HEK293T (cell line): Measurements from ENCODE around the gene FHIT.
"Not testable (repeated sequence)": the region's sequence is repeated elsewhere in the genome, so short reads cannot be mapped to it uniquely, and the experiment has no call there.

Experiments
- CTCF ChIA-PET: fragments of 350-600 bp; formaldehyde crosslinking; extraction: SDS; loops from one replicate; lab custom pipeline; 2021; ENCODE audit warnings: antibody characterized with exemption, inconsistent platforms; lab: Yijun Ruan, JAX
- POLR2A ChIA-PET: fragments of 350-600 bp; formaldehyde crosslinking; extraction: SDS; loops from one replicate; lab custom pipeline; 2020; ENCODE audit warnings: antibody characterized with exemption, inconsistent platforms; lab: Yijun Ruan, JAX
- DNase-seq: peaks from one replicate; pipeline ENCODE4 v3.0.0; 2012; ENCODE audit warnings: mixed read lengths; ENCODE audit errors: extremely low spot score
- ARNT ChIP-seq: fragments of 450-650 bp; IDR thresholded peaks from 2 replicates; pipeline ENCODE4 v1.6.1; 2017; ENCODE audit warnings: mild to moderate bottlenecking
- BHLHE40 ChIP-seq: fragments of 450-650 bp; IDR thresholded peaks from 2 replicates; pipeline ENCODE4 v1.6.1; 2016; ENCODE audit warnings: mild to moderate bottlenecking, moderate library complexity, borderline replicate concordance
- CTBP1 ChIP-seq: fragments of 450-650 bp; IDR thresholded peaks from 2 replicates; pipeline ENCODE4 v1.6.1; 2016; ENCODE audit warnings: borderline replicate concordance
- ELF4 ChIP-seq: fragments of 450-650 bp; IDR thresholded peaks from 2 replicates; pipeline ENCODE4 v1.6.1; 2017; ENCODE audit warnings: antibody characterized with exemption
- FOXA1 ChIP-seq: fragments of 450-650 bp; IDR thresholded peaks from 2 replicates; pipeline ENCODE4 v1.6.1; 2016; ENCODE audit warnings: mild to moderate bottlenecking
- FOXK2 ChIP-seq: fragments of 450-650 bp; IDR thresholded peaks from 2 replicates; pipeline ENCODE4 v1.6.1; 2016; ENCODE audit warnings: mild to moderate bottlenecking
- FOXM1 ChIP-seq: fragments of 450-650 bp; IDR thresholded peaks from 2 replicates; pipeline ENCODE4 v1.6.1; 2017; ENCODE audit warnings: mild to moderate bottlenecking, borderline replicate concordance
- HDGF ChIP-seq: fragments of 450-650 bp; IDR thresholded peaks from 2 replicates; pipeline ENCODE4 v1.6.1; 2017; ENCODE audit warnings: antibody characterized with exemption, borderline replicate concordance
- L3MBTL2 ChIP-seq: fragments of 450-650 bp; conservative IDR thresholded peaks from 2 replicates; pipeline ENCODE4 v1.6.1; 2016; ENCODE audit warnings: mild to moderate bottlenecking
- LEF1 ChIP-seq: fragments of 450-650 bp; IDR thresholded peaks from 2 replicates; pipeline ENCODE4 v1.6.1; 2017; ENCODE audit warnings: mild to moderate bottlenecking, borderline replicate concordance
- NFRKB ChIP-seq: fragments of 450-650 bp; IDR thresholded peaks from 2 replicates; pipeline ENCODE4 v1.6.1; 2016; ENCODE audit warnings: mild to moderate bottlenecking, moderate library complexity
- SP1 ChIP-seq: fragments of 450-650 bp; IDR thresholded peaks from 2 replicates; pipeline ENCODE4 v1.6.1; 2017
- SUZ12 ChIP-seq: fragments of 450-650 bp; IDR thresholded peaks from 2 replicates; pipeline ENCODE4 v1.6.1; 2016; ENCODE audit warnings: mild to moderate bottlenecking
- TARDBP ChIP-seq: fragments of 450-650 bp; IDR thresholded peaks from 2 replicates; pipeline ENCODE4 v1.6.1; 2016
- ZNF384 ChIP-seq: fragments of 450-650 bp; IDR thresholded peaks from 2 replicates; pipeline ENCODE4 v1.6.1; 2016
- TF ChIP-seq, protein P1 (sequence below): fragments of 450-650 bp; IDR thresholded peaks from 2 replicates; pipeline ENCODE4 v1.6.1; 2016

The FHIT gene

DNA sequence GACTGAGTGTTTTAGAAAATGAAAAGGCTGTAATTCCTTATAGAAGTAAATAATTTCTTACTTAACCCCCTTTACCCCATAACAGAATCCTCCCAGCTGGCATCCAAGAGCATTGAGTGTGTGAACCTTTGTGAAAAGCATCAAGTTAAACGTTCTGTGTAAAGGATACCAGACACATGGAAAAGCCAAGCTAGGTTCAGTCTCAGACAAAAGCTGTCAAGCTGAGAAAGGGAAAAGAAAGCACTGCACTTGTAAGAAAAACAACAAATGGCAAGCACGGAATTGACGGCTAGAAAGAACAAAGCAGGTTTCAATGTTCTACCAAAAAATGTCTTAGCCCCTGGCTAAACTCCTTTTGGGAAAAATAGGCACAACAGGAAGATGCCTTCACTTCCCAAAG is 176.5 kb downstream of the FHIT start:
- CTCF ChIA-PET = no interaction called here
- TF ChIP-seq FOXA1 (no peak), FOXK2 (no peak), SUZ12 (no peak), HDGF (no peak), CTBP1 (no peak), L3MBTL2 (no peak), ELF4 (no peak), NFRKB (no peak), TARDBP (no peak), BHLHE40 (no peak), ARNT (no peak), ZNF384 (no peak), FOXM1 (no peak), SP1 (no peak), LEF1 (no peak)
- TF ChIP-seq, protein P1, sequence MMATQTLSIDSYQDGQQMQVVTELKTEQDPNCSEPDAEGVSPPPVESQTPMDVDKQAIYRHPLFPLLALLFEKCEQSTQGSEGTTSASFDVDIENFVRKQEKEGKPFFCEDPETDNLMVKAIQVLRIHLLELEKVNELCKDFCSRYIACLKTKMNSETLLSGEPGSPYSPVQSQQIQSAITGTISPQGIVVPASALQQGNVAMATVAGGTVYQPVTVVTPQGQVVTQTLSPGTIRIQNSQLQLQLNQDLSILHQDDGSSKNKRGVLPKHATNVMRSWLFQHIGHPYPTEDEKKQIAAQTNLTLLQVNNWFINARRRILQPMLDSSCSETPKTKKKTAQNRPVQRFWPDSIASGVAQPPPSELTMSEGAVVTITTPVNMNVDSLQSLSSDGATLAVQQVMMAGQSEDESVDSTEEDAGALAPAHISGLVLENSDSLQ = no peak
- DNase-seq = no peak
- POLR2A ChIA-PET = no interaction called here

DNA sequence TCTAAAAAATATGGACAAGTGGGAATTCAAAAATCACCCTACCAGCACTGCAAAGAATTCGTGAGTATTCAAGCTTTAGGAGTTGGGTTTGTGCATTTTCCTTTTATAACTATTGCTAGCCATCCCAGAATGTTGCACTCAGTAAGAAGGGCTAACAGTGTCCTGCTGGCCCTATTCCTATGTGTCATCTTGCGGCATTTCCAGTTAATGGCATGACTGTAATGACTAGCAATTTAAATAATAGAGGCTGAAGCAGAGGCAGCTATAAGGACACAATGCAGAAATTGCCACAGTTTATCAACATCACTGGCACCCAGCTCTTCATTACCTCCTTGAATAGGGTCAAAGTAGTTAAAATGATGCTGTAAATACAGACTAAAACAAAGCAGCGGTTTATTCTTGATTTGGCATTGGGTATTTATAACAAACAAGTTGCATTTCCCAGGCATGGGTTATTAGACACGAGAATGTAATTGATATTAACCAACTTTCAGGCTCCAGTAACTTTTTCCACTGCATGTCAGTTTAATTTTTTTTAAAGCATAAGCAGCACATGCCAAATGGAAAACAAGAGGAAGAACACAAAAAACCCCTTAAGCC is 177.6 kb downstream of the FHIT start:
- ChIA-PET POLR2A (no interaction called here), CTCF (no interaction called here)
- DNase-seq = no peak
- no peak for TF ChIP-seq FOXK2
- TF ChIP-seq, protein P1 = no peak
- no peak for TF ChIP-seq LEF1
- TF ChIP-seq SUZ12 = no peak
- TF ChIP-seq FOXA1 = no peak
- no peak for TF ChIP-seq ZNF384
- TF ChIP-seq TARDBP = no peak
- TF ChIP-seq ARNT = no peak
- no peak for TF ChIP-seq BHLHE40
- TF ChIP-seq SP1 = no peak
- TF ChIP-seq HDGF = no peak

DNA sequence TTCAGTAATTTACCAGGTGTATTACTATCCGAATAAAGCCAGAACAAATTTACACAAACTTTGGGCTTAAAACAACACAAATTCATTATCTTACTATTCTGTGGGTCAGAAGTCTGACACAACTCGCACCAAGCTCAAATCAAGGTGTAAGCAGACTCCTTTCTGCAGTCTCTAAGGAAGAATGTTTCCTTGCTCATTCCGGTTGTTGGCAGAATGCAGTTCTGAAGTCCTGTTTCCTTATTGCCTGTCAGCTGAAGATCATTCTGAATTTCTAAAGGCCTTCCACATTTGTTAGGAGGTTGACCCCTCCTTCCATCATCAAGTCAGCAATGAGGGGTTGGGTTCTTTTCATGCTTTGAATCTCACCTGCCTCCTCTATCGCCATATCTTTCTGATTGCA is 183.2 kb downstream of the FHIT start:
- ChIA-PET POLR2A (no interaction called here), CTCF (no interaction called here)
- DNase-seq = no peak
- no peak for TF ChIP-seq NFRKB
- TF ChIP-seq FOXK2 = no peak
- TF ChIP-seq, protein P1 = no peak
- no peak for TF ChIP-seq ZNF384
- TF ChIP-seq FOXM1 = no peak
- no peak for TF ChIP-seq TARDBP
- no peak for TF ChIP-seq LEF1
- no peak for TF ChIP-seq SUZ12
- TF ChIP-seq SP1 = no peak
- TF ChIP-seq BHLHE40 = no peak
- no peak for TF ChIP-seq FOXA1
- TF ChIP-seq L3MBTL2 = no peak
- no peak for TF ChIP-seq HDGF

DNA sequence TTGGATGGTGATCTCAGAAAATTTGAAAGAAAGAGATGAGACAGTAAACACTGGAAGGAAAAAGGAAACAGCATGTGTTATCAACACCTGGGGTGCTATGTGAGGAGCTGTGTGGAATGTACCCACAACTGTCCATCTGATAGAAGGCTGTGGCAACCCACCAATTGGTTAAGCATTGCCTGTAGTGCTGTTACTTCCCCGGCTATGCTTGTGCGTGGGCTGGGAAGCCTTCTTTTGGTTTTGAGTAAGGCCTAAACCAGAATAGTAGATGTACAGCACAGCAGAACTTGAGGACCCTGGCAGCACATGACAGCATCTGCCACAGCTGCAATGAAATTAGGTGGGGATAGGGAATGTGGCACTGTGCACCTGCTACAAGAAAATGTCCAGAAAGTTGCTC is 184.5 kb downstream of the FHIT start:
- CTCF ChIA-PET = interaction anchor here (0.6 kb wide), 1 partner anchor 229 kb away, joined by 3 read pairs; no protein-coding TSS in a partner anchor
- POLR2A ChIA-PET = no interaction called here
- no peak for TF ChIP-seq LEF1
- no peak for TF ChIP-seq CTBP1
- TF ChIP-seq FOXM1 = no peak
- no peak for TF ChIP-seq L3MBTL2
- TF ChIP-seq ELF4 = no peak
- TF ChIP-seq HDGF = no peak
- no peak for DNase-seq

DNA sequence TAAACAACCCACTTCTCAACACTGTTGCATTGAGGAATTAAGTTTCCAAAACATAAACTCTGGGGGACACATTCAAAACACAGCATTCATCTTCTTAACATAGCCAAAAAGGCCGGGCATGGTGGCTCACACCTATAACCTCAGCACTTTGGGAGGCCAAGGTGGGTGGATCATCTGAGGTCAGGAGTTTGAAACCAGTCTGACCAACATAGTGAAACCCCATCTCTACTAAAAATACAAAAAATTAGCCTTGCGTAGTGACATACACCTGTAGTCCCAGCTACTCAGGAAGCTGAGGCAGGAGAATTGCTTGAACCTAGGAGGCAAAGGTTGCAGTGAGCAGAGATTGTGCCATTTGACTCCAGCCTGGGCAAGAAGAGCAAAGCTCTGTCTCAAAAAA is 185.0 kb downstream of the FHIT start:
- DNase-seq, POLR2A ChIA-PET: not testable (repeated sequence)
- CTCF ChIA-PET = interaction anchor here (0.6 kb wide), 2 partner anchors 228 to 305 kb away, joined by 3 to 7 read pairs; no protein-coding TSS in a partner anchor

DNA sequence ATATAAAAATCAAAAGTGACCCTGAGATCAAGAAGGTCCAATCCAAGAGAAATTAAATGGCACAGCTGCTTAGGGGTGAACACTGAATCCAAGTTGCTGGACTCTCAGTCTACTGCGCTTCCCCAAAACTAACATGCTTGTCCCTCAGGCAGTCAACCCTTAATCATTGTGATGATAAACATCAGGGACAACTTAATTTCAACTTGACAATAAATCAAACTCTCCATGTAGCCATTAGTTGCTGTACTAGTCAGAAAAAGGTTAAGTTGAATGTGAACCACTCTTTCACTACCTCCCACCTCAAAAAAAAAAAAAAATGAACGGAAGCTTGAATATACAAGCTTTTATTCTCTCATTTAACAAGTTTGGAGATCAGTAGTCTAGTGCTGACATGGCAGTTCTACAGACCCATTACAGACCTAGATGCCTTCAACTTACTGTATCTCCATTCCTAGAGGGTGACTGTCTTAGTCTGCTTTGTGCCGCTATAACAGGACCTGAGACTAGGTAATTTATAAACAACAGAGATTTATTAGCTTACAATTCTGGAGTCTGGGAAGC is 185.7 kb downstream of the FHIT start:
- ChIA-PET CTCF (interaction anchor here (0.6 kb wide), 1 partner anchor 305 kb away, joined by 7 read pairs; no protein-coding TSS in a partner anchor), POLR2A (no interaction called here)
- DNase-seq = no peak
- no peak for TF ChIP-seq BHLHE40
- TF ChIP-seq, protein P1 = peak; percentile 91
- TF ChIP-seq LEF1 = no peak
- peak; percentile 86 for TF ChIP-seq ZNF384
